NCI-H1048 (cell line): Measurements from ENCODE around the gene CUL5.

ENCODE experiments used
- DNase-seq: peaks from one replicate; lab custom pipeline; 2025; lab: John Stamatoyannopoulos, UW

The CUL5 gene

GRCh38 chr11:108008656-108009496 lies at the start of gene CUL5:
CUL5 (plus strand) TSS chr11:108008898; CDS start chr11:108009349, 451 bp downstream.
- DNase-seq, result peak; percentile 93

GRCh38 chr11:107961480-107961879 lies 47.2 kb upstream of the CUL5 start:
- no peak for DNase-seq

GRCh38 chr11:107962181-107962580 lies 46.5 kb upstream of the CUL5 start:
- DNase-seq, result no peak

- no peak for DNase-seq
These were observed 45.6 kb upstream of the CUL5 start for GRCh38 chr11:107963091-107963490.

GRCh38 chr11:107969219-107969618 lies 39.5 kb upstream of the CUL5 start:
- DNase-seq, result no peak

GRCh38 chr11:107970049-107970448 lies 38.6 kb upstream of the CUL5 start:
- DNase-seq, result peak; percentile 56

- DNase-seq, result no peak
These were observed 35.1 kb upstream of the CUL5 start for GRCh38 chr11:107973641-107974040.

GRCh38 chr11:107988397-107989158 lies 20.1 kb upstream of the CUL5 start:
- no peak for DNase-seq

- no peak for DNase-seq
These were observed 16.8 kb upstream of the CUL5 start for GRCh38 chr11:107991868-107992414.

GRCh38 chr11:107996006-107996776 lies 12.5 kb upstream of the CUL5 start:
- DNase-seq, result no peak

GRCh38 chr11:107998761-107999160 lies 9.9 kb upstream of the CUL5 start:
- DNase-seq, result no peak

- no peak for DNase-seq
These were observed 8.8 kb upstream of the CUL5 start for GRCh38 chr11:107999759-108000455.

- no peak for DNase-seq
These were observed 6.2 kb upstream of the CUL5 start for GRCh38 chr11:108002476-108002875.

GRCh38 chr11:108003623-108004022 lies 5.1 kb upstream of the CUL5 start:
- DNase-seq, result no peak

GRCh38 chr11:108007819-108008218 lies 879 bp upstream of the CUL5 start:
- no peak for DNase-seq

GRCh38 chr11:108009497-108010370 lies 1.0 kb downstream of the CUL5 start:
- DNase-seq, result no peak

- DNase-seq, result no peak
These were observed 3.5 kb downstream of the CUL5 start for GRCh38 chr11:108012139-108012725.

GRCh38 chr11:108016647-108017046 lies 7.9 kb downstream of the CUL5 start:
- no peak for DNase-seq

GRCh38 chr11:108018708-108019107 lies 10.0 kb downstream of the CUL5 start:
- DNase-seq, result no peak
